Upper lobe of left lung (tissue), 6 donors: Measurements from ENCODE around the gene CLDN10. TPM values are rescaled to one million over a fixed set of nuclear protein-coding genes. Genes with fewer than 3 reads are reported as not detected.

Experiments
- ATAC-seq, 2 donors: fragments of 200-7000 bp; cut with Tn5 transposase; one replicate each; pipeline ENCODE4 v1.9.1; 2022; ENCODE audit warnings: mild to moderate bottlenecking in 2 of 2, moderate library complexity in 2 of 2; ENCODE audit not compliant: low FRiP score in 2 of 2
- DNase-seq, 2 donors: peaks; one replicate each; pipeline ENCODE4 v3.0.0-alpha.2; 2019 to 2020
- H3K27ac ChIP-seq, 4 donors: fragments of 200-600 bp; sonication (generic); one replicate each; pipeline ENCODE4 v1.5.1; 2016 to 2019
- H3K27me3 ChIP-seq, 4 donors: fragments of 200-600 bp; sonication (generic); one replicate each; pipeline ENCODE4 v1.5.1; 2017 to 2019
- H3K36me3 ChIP-seq, 4 donors: fragments of 200-600 bp; sonication (generic); one replicate each; pipeline ENCODE4 v1.5.1; 2016 to 2019
- H3K4me1 ChIP-seq, 4 donors: fragments of 200-600 bp; sonication (generic); one replicate each; pipeline ENCODE4 v1.5.1; 2018 to 2019
- H3K4me3 ChIP-seq, 4 donors: fragments of 200-600 bp; sonication (generic); one replicate each; pipeline ENCODE4 v1.5.1; 2017 to 2019; ENCODE audit warnings: mild to moderate bottlenecking in 2 of 4, moderate library complexity in 1 of 4
- H3K9me3 ChIP-seq, 4 donors: fragments of 200-600 bp; sonication (generic); one replicate each; pipeline ENCODE4 v1.5.1; 2018 to 2019
- CTCF ChIP-seq, 6 experiments: fragments of 450-650 bp in 4 of 6; fragments of 200-600 bp in 2 of 6; sonication (generic) in 2 of 6; IDR thresholded peaks; one replicate each; pipeline ENCODE4 v1.5.1; 2016 to 2019; ENCODE audit warnings: antibody characterized with exemption in 6 of 6
- EP300 ChIP-seq, 4 donors: sonication (generic); formaldehyde crosslinking; IDR thresholded peaks; one replicate each; pipeline ENCODE4 v1.5.1; 2017; ENCODE audit warnings: antibody characterized with exemption in 4 of 4, control low read depth in 2 of 4
- POLR2A ChIP-seq, 4 donors: fragments of 450-650 bp; IDR thresholded peaks; one replicate each; pipeline ENCODE4 v1.5.1; 2016 to 2017; ENCODE audit warnings: antibody characterized with exemption in 4 of 4, mild to moderate bottlenecking in 2 of 4
- POLR2AphosphoS5 ChIP-seq, 2 donors: sonication (generic); formaldehyde crosslinking; IDR thresholded peaks; one replicate each; pipeline ENCODE4 v1.5.1; 2017; ENCODE audit warnings: antibody characterized with exemption in 2 of 2
- WGBS, 2 donors: methylation state at CpG; one replicate each; pipeline ENCODE4 v1.1.5; 2017 to 2018; 5-methylcytosine and 5-hydroxymethylcytosine counted together
- total RNA-seq, 6 donors: library from RNA; depleted of rRNA in 4 of 6; stranded (reverse); fragments of >200 nt in 4 of 6; gene quantifications; one replicate each; pipeline versions ENCODE4 v1.1.0 to v1.2.1, GENCODE V29; 2016 to 2021
- donor health status: DM: no; HTN: no; CAD: no; lungs with moderate emphysema.
- donor health status: DM: no; HTN: yes; CAD: no; lungs with severe emphysema.

Gene CLDN10
- total RNA-seq, 6 donors from 2014 or later = 1.6 to 4.5 (median 2.4) TPM; not detected in 2

- 88 to 93% methylated on average over 7 to 8 of the region's 8 CpGs for WGBS, 2 donors
- Histone ChIP-seq H3K4me3 (no peak overlapping the region), H3K27ac (no peak overlapping the region), H3K4me1 (peaks cover 0 to 11% (median 5%) of the 10 kb centered on the region in 4 donors), H3K27me3 (no peaks in the 10 kb centered on the region), H3K36me3 (no peaks in the 10 kb centered on the region), H3K9me3 (no peaks in the 10 kb centered on the region)
- DNase-seq = no peak
- ATAC-seq = no peak
- TF ChIP-seq EP300 (IDR thresholded peaks at IDR 0.05) (no peak), POLR2AphosphoS5 (IDR thresholded peaks at IDR 0.05) (no peak), POLR2A (IDR thresholded peaks at IDR 0.05) (no peak), CTCF (IDR thresholded peaks at IDR 0.05) (no peak)
Measured at GRCh38 chr13:95541911-95542474, 10.5 kb upstream of the CLDN10 start.

- 66 to 77% methylated on average over 2 of the region's 2 CpGs for WGBS, 2 donors
- peaks cover 0 to 11% (median 5%) of the 10 kb centered on the region in 4 donors for H3K4me1 ChIP-seq
- H3K27ac ChIP-seq = no peak overlapping the region
- H3K4me3 ChIP-seq = no peak overlapping the region
- H3K9me3 ChIP-seq = no peaks in the 10 kb centered on the region
- no peak for ATAC-seq
- H3K36me3 ChIP-seq = no peaks in the 10 kb centered on the region
- no peak for TF ChIP-seq EP300 (IDR thresholded peaks at IDR 0.05)
- TF ChIP-seq POLR2A (IDR thresholded peaks at IDR 0.05) = no peak
- TF ChIP-seq POLR2AphosphoS5 (IDR thresholded peaks at IDR 0.05) = no peak
- no peak for TF ChIP-seq CTCF (IDR thresholded peaks at IDR 0.05)
- DNase-seq = no peak
- H3K27me3 ChIP-seq = no peaks in the 10 kb centered on the region
Measured at GRCh38 chr13:95544293-95544692, 8.2 kb upstream of the CLDN10 start.

GRCh38 chr13:95546919-95547318 is 5.6 kb upstream of the CLDN10 start:
- no peak for ATAC-seq
- Histone ChIP-seq H3K9me3 (no peaks in the 10 kb centered on the region), H3K27ac (no peak overlapping the region), H3K4me1 (no peaks in the 10 kb centered on the region), H3K4me3 (no peak overlapping the region), H3K27me3 (peaks cover 0 to 3% (median under 1%) of the 10 kb centered on the region in 4 donors), H3K36me3 (no peaks in the 10 kb centered on the region)
- TF ChIP-seq EP300 (IDR thresholded peaks at IDR 0.05) (no peak), CTCF (IDR thresholded peaks at IDR 0.05) (no peak), POLR2A (IDR thresholded peaks at IDR 0.05) (no peak), POLR2AphosphoS5 (IDR thresholded peaks at IDR 0.05) (no peak)
- WGBS, 2 donors = 46 to 56% methylated on average over 2 of the region's 3 CpGs
- DNase-seq = no peak

- H3K27me3 ChIP-seq = peaks cover 0 to 11% (median 7%) of the 10 kb centered on the region in 4 donors
- no peak for DNase-seq
- no peak for TF ChIP-seq CTCF (IDR thresholded peaks at IDR 0.05)
- no peaks in the 10 kb centered on the region for H3K36me3 ChIP-seq
- peaks cover 4 to 6% (median 5%) of the 10 kb centered on the region in 4 donors for H3K4me1 ChIP-seq
- H3K27ac ChIP-seq = no peak overlapping the region
- no peak overlapping the region for H3K4me3 ChIP-seq
- no peak for ATAC-seq
- 62 to 68% methylated on average over 6 of the region's 6 CpGs for WGBS, 2 donors
- no peaks in the 10 kb centered on the region for H3K9me3 ChIP-seq
Measured at GRCh38 chr13:95547531-95548167, 4.9 kb upstream of the CLDN10 start.

- ATAC-seq (no peak), DNase-seq (no peak)
- Histone ChIP-seq H3K27me3 (peaks cover 0 to 15% (median 13%) of the 10 kb centered on the region in 4 donors), H3K4me3 (peak overlapping the region in 3 of 4 donors; percentile 8 to 24 (median 16)), H3K27ac (no peak overlapping the region), H3K4me1 (peaks cover 10 to 16% (median 12%) of the 10 kb centered on the region in 4 donors), H3K36me3 (no peaks in the 10 kb centered on the region), H3K9me3 (no peaks in the 10 kb centered on the region)
- WGBS, 2 donors = 34 to 100% methylated on average over 2 to 6 of the region's 17 CpGs
- TF ChIP-seq POLR2A (IDR thresholded peaks at IDR 0.05) = no peak
- TF ChIP-seq EP300 (IDR thresholded peaks at IDR 0.05) = no peak
- no peak for TF ChIP-seq CTCF (IDR thresholded peaks at IDR 0.05)
- no peak for TF ChIP-seq POLR2AphosphoS5 (IDR thresholded peaks at IDR 0.05)
Measured at GRCh38 chr13:95552208-95552538, 347 bp upstream of the CLDN10 start.
